HepG2 (cell line): ENCODE data around the gene STK38L. TPM values are rescaled to one million over a fixed set of nuclear protein-coding genes. Genes with fewer than 3 reads are reported as not detected.

Source experiments
- LCORL ChIP-seq, 2 experiments: fragments of 450-650 bp in 1 of 2; sonication (generic) in 1 of 2; formaldehyde crosslinking in 1 of 2; IDR thresholded peaks; 2 replicates each; pipeline versions ENCODE4 v1.5.0 to v1.6.1; 2017 to 2020; ENCODE audit warnings: antibody characterized with exemption in 1 of 2, missing genetic modification reagents in 1 of 2
- MED13 ChIP-seq: sonication (generic); formaldehyde crosslinking; IDR thresholded peaks from 2 replicates; pipeline ENCODE4 v1.5.0; 2020; ENCODE audit warnings: missing genetic modification reagents
- MEIS2 ChIP-seq: sonication (generic); formaldehyde crosslinking; IDR thresholded peaks from 2 replicates; pipeline ENCODE4 v1.9.0; 2021; ENCODE audit warnings: mild to moderate bottlenecking, missing genetic modification reagents
- POLR2G ChIP-seq: fragments of 200-400 bp; formaldehyde crosslinking; IDR thresholded peaks from 2 replicates; pipeline ENCODE4 v1.6.1; 2018; ENCODE audit warnings: mild to moderate bottlenecking, low read depth, low read length, moderate library complexity
- TAF15 ChIP-seq: fragments of 200-400 bp; formaldehyde crosslinking; IDR thresholded peaks from one replicate; pipeline ENCODE4 v1.6.1; 2018; ENCODE audit warnings: mild to moderate bottlenecking, low read depth, low read length; ENCODE audit not compliant: poor library complexity, severe bottlenecking
- ZMAT3 ChIP-seq: sonication (generic); formaldehyde crosslinking; conservative IDR thresholded peaks from 2 replicates; pipeline ENCODE4 v1.7.0; 2021; ENCODE audit warnings: missing genetic modification reagents
- ZNF451 ChIP-seq: sonication (generic); formaldehyde crosslinking; IDR thresholded peaks from 2 replicates; pipeline ENCODE4 v1.5.0; 2020; ENCODE audit warnings: mild to moderate bottlenecking, missing genetic modification reagents
- ZNF589 ChIP-seq: sonication (generic); formaldehyde crosslinking; conservative IDR thresholded peaks from 2 replicates; pipeline ENCODE4 v1.8.0; 2022; ENCODE audit warnings: mild to moderate bottlenecking, moderate library complexity, missing genetic modification reagents
- ZNF841 ChIP-seq: sonication (generic); formaldehyde crosslinking; IDR thresholded peaks from 2 replicates; pipeline ENCODE4 v1.8.1; 2023; ENCODE audit warnings: missing genetic modification reagents, borderline replicate concordance
- ZSCAN30 ChIP-seq: sonication (generic); formaldehyde crosslinking; IDR thresholded peaks from 2 replicates; pipeline ENCODE4 v1.5.0; 2020; ENCODE audit warnings: mild to moderate bottlenecking, missing genetic modification reagents
- polyA plus RNA-seq, 8 experiments: library from polyadenylated mRNA; depleted of rRNA in 3 of 8; stranded (reverse) in 7 of 8; unstranded in 1 of 8; fragments of >200 nt; fragmentation: Illumina TruSeq in 4 of 8; extraction: Trizol in 4 of 8; gene quantifications; 2 replicates each; pipeline versions ENCODE4 v1.2.1 to v1.2.3, GENCODE V29; 2011 to 2016; ENCODE audit warnings: low read depth in 4 of 8, missing spikeins in 1 of 8, mixed read lengths in 1 of 8; ENCODE audit not compliant: insufficient read depth in 1 of 8
- total RNA-seq, 5 experiments: library from RNA; depleted of rRNA; stranded (reverse); fragments of >200 nt; fragmentation: Illumina TruSeq; extraction: Trizol; gene quantifications; 2 replicates each; pipeline ENCODE4 v1.2.3, GENCODE V29; 2016; ENCODE audit warnings: low read depth in 1 of 5
- TF ChIP-seq, protein P1 (sequence below), 2 experiments: fragments of 450-650 bp in 1 of 2; sonication (generic) in 1 of 2; formaldehyde crosslinking; IDR thresholded peaks; 2 replicates each; pipeline versions ENCODE4 v1.5.0 to v1.8.0; 2020 to 2022; ENCODE audit warnings: mild to moderate bottlenecking in 1 of 2, missing genetic modification reagents in 1 of 2
- TF ChIP-seq, protein P2 (sequence below): sonication (generic); formaldehyde crosslinking; IDR thresholded peaks from 2 replicates; pipeline ENCODE4 v1.4.0; 2020; ENCODE audit warnings: missing genetic modification reagents; ENCODE audit errors: not compliant biosample characterization
- TF ChIP-seq, protein P3 (sequence below), 2 experiments: fragments of 450-650 bp in 1 of 2; sonication (generic) in 1 of 2; formaldehyde crosslinking in 1 of 2; IDR thresholded peaks; 2 replicates each; pipeline versions ENCODE4 v1.6.1 to v1.8.0; 2016 to 2022; ENCODE audit warnings: antibody characterized with exemption in 1 of 2, mild to moderate bottlenecking in 1 of 2, missing genetic modification reagents in 1 of 2
- TF ChIP-seq, protein P4 (sequence below): sonication (generic); formaldehyde crosslinking; IDR thresholded peaks from 2 replicates; pipeline ENCODE4 v1.9.0; 2022; ENCODE audit warnings: low read depth, missing genetic modification reagents

Gene STK38L
- total and polyA plus RNA-seq, 2 of the 13 experiments (the other 11 are each of a cell fraction or from before 2014, with no cell fraction given) = 6.1 to 26.4 TPM

DNA sequence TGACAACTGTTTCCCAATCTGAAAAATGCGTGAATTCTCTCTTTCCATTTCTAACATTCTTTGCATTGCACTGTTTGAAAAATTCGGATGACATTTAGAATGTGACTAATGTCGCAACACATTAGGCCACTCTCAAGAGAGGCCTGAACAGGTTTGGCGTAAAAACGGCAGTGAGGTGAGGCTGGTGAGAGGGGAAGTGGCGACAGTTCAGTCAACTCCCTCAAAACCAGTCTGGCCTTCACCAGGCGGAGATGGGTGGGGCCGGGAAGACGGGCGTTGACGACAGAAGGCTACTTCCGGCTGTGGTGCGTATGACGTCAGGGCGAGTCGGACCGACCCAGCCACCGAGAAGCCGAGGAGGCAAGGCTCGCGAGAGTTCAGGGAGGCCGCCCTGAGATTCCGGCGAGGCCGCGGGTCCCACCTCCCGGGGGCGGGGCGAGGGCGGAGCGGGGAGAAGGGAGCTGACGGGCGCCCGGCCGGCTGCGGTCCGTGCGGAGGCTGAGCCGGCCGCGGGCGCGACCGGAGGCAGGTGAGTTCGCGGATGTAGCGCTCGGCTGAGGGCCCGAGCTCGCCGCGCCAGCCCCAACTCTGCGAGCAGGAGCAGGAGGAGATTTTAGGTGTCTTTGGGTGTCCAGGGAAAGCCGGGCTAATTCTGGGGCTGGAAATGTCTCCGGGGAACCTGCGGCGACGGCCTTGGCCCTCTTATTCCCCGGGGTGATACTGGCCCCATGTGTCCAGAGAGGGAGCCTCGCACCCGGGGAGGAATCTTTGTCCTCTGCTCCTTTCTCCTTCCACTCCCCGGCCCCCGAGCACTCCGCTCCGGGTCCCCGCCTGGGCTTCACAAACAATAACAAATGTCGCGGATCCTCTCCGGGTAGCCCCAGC lies at the start of gene STK38L (continued):
- TF ChIP-seq, protein P1, sequence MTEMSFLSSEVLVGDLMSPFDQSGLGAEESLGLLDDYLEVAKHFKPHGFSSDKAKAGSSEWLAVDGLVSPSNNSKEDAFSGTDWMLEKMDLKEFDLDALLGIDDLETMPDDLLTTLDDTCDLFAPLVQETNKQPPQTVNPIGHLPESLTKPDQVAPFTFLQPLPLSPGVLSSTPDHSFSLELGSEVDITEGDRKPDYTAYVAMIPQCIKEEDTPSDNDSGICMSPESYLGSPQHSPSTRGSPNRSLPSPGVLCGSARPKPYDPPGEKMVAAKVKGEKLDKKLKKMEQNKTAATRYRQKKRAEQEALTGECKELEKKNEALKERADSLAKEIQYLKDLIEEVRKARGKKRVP (CRISPR knock-in tag; IDR thresholded peaks at IDR 0.05) = no peak; a peak in 1 of 4 replicates
- TF ChIP-seq, protein P2, sequence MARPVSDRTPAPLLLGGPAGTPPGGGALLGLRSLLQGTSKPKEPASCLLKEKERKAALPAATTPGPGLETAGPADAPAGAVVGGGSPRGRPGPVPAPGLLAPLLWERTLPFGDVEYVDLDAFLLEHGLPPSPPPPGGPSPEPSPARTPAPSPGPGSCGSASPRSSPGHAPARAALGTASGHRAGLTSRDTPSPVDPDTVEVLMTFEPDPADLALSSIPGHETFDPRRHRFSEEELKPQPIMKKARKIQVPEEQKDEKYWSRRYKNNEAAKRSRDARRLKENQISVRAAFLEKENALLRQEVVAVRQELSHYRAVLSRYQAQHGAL (CRISPR knock-in tag) = no peak
- TF ChIP-seq ZNF451 (CRISPR knock-in tag) (no peak), ZMAT3 (CRISPR knock-in tag) (peak; percentile 67; the same call in 1 of the 2 replicates), MED13 (peak; percentile 53), MEIS2 (CRISPR knock-in tag) (peak; percentile 50), POLR2G (peak; percentile 98), TAF15 (peak; percentile 56), LCORL (IDR thresholded peaks at IDR 0.05) (no peak), LCORL (CRISPR knock-in tag; IDR thresholded peaks at IDR 0.05) (peak; percentile 56; the same call in 1 of the 2 replicates), ZNF589 (CRISPR knock-in tag) (peak; percentile 73), ZSCAN30 (0 out of 2 replicates have a peak, but pooled peaks have one; percentile 75), ZNF841 (CRISPR knock-in tag) (no peak)
- TF ChIP-seq, protein P3, sequence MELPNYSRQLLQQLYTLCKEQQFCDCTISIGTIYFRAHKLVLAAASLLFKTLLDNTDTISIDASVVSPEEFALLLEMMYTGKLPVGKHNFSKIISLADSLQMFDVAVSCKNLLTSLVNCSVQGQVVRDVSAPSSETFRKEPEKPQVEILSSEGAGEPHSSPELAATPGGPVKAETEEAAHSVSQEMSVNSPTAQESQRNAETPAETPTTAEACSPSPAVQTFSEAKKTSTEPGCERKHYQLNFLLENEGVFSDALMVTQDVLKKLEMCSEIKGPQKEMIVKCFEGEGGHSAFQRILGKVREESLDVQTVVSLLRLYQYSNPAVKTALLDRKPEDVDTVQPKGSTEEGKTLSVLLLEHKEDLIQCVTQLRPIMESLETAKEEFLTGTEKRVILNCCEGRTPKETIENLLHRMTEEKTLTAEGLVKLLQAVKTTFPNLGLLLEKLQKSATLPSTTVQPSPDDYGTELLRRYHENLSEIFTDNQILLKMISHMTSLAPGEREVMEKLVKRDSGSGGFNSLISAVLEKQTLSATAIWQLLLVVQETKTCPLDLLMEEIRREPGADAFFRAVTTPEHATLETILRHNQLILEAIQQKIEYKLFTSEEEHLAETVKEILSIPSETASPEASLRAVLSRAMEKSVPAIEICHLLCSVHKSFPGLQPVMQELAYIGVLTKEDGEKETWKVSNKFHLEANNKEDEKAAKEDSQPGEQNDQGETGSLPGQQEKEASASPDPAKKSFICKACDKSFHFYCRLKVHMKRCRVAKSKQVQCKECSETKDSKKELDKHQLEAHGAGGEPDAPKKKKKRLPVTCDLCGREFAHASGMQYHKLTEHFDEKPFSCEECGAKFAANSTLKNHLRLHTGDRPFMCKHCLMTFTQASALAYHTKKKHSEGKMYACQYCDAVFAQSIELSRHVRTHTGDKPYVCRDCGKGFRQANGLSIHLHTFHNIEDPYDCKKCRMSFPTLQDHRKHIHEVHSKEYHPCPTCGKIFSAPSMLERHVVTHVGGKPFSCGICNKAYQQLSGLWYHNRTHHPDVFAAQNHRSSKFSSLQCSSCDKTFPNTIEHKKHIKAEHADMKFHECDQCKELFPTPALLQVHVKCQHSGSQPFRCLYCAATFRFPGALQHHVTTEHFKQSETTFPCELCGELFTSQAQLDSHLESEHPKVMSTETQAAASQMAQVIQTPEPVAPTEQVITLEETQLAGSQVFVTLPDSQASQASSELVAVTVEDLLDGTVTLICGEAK (IDR thresholded peaks at IDR 0.05) = peak; percentile 20; the same call in 1 of the 2 replicates
- TF ChIP-seq, protein P3 (CRISPR knock-in tag; IDR thresholded peaks at IDR 0.05) = no peak; the same call in 1 of the 2 replicates
- TF ChIP-seq, protein P4, sequence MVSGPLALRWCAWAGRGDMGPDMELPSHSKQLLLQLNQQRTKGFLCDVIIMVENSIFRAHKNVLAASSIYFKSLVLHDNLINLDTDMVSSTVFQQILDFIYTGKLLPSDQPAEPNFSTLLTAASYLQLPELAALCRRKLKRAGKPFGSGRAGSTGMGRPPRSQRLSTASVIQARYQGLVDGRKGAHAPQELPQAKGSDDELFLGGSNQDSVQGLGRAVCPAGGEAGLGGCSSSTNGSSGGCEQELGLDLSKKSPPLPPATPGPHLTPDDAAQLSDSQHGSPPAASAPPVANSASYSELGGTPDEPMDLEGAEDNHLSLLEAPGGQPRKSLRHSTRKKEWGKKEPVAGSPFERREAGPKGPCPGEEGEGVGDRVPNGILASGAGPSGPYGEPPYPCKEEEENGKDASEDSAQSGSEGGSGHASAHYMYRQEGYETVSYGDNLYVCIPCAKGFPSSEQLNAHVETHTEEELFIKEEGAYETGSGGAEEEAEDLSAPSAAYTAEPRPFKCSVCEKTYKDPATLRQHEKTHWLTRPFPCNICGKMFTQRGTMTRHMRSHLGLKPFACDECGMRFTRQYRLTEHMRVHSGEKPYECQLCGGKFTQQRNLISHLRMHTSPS (CRISPR knock-in tag) = no peak
